GM21825 (cell line): ENCODE measurements around the gene TPBG.

Experiments
- ATAC-seq: cut with Tn5 transposase; IDR thresholded peaks from one replicate; pipeline ENCODE4 v1.9.1; 2021; ENCODE audit warnings: mild to moderate bottlenecking, moderate library complexity; ENCODE audit not compliant: unreplicated experiment

TPBG gene, protein sequence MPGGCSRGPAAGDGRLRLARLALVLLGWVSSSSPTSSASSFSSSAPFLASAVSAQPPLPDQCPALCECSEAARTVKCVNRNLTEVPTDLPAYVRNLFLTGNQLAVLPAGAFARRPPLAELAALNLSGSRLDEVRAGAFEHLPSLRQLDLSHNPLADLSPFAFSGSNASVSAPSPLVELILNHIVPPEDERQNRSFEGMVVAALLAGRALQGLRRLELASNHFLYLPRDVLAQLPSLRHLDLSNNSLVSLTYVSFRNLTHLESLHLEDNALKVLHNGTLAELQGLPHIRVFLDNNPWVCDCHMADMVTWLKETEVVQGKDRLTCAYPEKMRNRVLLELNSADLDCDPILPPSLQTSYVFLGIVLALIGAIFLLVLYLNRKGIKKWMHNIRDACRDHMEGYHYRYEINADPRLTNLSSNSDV

DNA sequence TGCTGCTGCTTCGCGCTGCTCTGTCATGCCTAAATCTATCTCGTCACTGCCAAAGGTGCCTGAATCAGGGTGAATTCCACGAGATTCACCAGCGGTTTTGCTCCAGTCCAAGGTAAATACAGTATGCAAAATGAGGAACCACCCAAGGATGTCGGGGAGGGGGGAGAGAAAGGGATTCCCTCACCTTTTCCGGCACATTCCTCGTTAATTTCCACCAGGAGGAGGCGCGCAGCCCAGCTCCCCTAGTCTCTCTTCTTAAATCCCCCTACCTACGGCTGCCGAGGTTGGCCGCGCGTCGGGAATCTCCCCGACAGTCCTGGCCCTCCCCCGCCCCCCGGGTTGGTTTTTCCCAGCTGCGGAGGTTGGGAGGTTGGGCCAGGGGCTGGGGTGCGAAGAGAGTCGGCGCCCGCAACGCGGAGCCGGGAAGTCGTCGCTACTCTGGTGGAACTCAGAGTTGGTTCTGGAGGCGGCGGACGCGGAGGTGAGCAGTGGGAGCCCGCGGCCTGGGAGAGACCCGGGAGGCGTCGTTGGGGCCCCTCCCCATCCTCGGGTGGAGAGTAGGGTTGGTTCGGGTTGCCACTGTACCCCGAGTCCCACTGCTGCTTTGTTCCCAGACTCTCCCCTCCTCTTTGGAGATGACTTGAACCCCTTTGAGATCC, at the start of gene TPBG:
TSS of gene TPBG (plus strand) at position 390 of the 659 bp plus-strand sequence. CDS start 1,145 bp downstream, outside the sequence.
- ATAC-seq: no peak

- ATAC-seq: no peak
These were observed 41.2 kb upstream of the TPBG start for GRCh38 chr6:82322386-82322785.

DNA sequence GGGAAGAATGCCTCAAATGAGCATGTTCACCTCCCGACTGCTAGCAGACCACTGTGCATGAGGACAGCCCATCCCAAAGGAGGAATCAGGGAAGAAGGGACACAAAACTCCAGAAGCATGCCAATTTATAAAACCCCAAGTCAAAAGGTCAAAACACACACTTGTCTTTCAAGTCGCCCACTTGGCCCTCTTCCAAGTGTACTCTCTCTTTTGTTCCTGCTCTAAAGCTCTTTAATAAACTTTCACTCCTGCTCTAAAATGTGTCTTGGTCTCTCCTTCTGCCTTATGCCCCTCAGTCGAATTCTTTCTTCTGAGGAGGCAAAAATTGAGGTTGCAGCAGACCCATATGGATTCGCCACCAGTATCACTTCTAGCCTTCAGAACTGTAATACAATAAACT, 33.9 kb upstream of the TPBG start:
- no peak for ATAC-seq

- ATAC-seq: no peak
These were observed 33.3 kb upstream of the TPBG start for GRCh38 chr6:82330171-82330804.

DNA sequence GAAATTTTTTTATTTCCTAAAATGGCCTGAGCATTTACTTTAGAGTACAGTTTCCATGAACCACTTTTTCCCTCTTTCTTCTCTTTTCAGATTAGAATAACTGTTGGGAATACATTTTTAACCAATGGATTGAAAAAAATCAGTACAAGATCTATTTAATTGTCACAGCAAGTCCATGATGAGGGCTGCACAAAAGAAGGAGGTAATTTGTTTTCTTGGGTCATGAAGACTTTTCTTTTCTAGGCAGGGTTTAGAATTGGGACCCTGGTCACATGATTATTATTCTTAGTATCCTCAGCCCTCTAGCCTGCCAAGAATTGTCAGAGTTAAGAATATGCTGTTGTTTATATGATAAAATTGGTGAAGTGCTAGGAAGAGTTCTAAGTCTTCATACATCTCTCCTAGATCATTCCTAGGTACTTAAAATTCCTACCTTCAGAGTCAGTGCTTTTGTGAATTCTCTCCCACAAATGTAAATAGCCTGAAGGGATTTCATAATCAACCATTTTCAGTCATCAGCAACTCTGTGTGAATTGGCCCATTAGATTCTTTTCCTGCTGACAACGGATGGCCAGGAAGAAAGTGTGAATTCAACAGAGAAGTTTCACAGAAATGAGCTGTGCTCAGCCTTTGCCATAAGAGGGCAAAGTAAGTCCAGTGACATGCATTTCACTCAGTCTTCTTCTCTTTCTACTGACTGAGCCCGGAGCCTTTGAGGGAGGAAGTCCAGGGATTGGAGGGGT, 32.4 kb upstream of the TPBG start:
- ATAC-seq: no peak

DNA sequence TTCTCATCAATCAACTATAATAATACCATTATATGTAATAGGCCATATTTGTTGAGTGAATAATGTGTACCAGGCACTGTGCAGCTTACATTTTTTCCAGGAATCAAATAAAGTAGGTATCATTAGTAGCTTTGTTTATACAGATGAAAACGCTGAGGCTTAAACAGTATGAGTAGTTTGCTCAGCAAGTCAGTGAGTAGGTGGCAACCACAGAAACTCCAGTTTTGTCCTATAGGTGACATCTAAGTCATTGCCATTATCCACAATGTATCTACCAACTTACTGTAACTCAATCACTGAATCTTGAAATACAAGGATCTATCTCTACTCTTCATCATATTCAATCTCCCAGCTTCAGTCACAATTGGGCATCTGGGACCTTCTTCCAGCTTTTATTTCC, 29.8 kb upstream of the TPBG start:
- ATAC-seq: no peak

DNA sequence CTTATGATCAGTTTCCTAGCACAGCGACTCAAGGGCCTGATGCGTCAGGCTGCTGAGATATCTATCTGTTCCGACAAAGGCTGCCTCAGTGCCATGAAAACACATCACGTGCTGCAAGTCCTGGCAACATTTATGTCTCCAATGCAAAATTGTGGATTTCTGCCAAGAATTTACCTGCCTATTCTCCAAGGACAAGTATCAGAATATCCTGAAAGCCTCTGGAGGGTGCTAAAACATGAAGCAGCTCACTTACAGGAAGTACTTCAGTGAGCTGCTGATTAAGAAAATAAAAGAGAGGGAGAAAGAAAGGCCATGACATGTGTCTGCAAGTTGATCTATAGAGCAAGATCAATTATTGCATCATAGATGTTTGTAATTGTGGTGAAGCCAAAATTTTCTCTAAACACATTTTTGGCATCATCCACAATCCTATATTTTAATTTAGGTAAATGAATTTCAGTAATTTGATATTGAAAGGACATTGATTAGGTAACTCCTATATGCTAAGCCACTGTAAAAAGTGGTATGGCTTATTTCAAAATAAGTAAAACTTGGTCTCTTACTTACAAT, 25.8 kb upstream of the TPBG start:
- ATAC-seq: no peak

- ATAC-seq: no peak
These were observed 15.5 kb upstream of the TPBG start for GRCh38 chr6:82348130-82348529.

DNA sequence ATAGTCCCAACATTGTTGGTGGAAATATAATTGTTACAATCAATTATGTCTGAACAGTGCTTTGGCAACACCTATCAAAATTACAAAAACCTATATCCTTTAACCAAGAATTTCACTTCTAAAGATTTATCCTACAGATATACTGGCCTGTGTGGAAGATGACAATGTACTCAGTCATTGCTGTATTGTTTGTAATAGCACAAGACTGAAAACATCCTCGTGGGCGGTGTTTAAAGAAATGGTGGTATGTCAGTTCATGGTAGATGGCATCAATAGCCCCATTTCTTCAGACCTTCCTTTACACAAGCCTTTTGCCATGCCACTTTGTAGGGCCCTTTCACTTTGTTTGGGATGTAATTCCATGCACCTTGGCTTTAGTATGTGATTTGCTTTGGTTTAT, 9.8 kb upstream of the TPBG start:
- ATAC-seq: no peak

DNA sequence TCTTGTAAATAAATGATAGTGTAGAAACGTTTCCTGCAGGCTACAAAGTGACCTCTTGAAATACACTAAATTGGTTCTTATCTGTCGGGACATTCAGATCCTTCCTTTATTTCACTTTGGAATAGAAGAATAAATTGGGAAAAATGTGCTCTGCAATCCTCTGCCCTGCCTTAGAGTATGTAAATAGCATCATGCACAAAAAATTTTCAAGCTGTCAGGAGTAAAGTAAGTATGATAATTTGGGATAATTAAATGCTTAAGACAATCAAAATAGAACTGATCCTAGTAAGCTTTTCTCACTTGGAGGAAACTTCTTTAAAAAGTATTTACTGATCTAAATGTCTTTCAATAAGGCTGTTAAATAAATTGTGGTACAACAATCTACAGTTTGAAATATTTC, 3.1 kb upstream of the TPBG start:
- ATAC-seq: no peak

GRCh38 chr6:82361631-82362030, 2.0 kb upstream of the TPBG start:
- no peak for ATAC-seq

GRCh38 chr6:82362144-82362543, 1.5 kb upstream of the TPBG start:
- no peak for ATAC-seq

DNA sequence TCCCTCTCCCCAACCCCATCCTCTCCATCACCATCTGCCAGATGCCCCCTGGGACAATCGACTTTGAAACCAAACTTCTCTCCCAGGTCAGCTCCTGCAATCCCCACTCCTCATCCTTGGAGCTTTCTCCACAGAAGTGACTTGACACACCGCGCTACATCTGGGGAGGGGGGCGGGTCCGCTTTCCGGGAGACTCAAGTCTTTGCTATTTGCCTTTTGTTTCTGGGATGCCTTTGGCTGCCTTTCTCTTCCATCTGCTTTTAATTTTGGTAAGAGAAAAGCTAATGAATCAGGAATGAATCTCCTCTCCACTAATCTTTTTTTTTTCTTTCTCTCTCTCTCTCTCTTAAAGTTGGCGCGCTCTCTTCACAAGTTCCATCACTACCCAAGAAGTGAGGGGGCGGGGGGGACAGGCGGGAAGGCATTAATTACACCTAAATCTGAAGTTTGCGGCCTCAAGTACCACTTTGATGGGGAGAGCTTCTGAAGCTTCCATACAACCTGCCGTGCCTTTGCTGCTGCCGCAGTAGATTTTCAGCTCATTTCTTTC, 664 bp upstream of the TPBG start:
- ATAC-seq: no peak

- ATAC-seq: no peak
These were observed 734 bp downstream of the TPBG start for GRCh38 chr6:82364087-82365015.

DNA sequence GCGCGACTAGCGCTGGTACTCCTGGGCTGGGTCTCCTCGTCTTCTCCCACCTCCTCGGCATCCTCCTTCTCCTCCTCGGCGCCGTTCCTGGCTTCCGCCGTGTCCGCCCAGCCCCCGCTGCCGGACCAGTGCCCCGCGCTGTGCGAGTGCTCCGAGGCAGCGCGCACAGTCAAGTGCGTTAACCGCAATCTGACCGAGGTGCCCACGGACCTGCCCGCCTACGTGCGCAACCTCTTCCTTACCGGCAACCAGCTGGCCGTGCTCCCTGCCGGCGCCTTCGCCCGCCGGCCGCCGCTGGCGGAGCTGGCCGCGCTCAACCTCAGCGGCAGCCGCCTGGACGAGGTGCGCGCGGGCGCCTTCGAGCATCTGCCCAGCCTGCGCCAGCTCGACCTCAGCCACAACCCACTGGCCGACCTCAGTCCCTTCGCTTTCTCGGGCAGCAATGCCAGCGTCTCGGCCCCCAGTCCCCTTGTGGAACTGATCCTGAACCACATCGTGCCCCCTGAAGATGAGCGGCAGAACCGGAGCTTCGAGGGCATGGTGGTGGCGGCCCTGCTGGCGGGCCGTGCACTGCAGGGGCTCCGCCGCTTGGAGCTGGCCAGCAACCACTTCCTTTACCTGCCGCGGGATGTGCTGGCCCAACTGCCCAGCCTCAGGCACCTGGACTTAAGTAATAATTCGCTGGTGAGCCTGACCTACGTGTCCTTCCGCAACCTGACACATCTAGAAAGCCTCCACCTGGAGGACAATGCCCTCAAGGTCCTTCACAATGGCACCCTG, 1.6 kb downstream of the TPBG start:
- ATAC-seq: no peak

GRCh38 chr6:82367704-82368103, 4.1 kb downstream of the TPBG start:
- no peak for ATAC-seq

GRCh38 chr6:82370788-82371187, 7.2 kb downstream of the TPBG start:
- ATAC-seq: no peak

GRCh38 chr6:82371799-82372546, 8.4 kb downstream of the TPBG start:
- no peak for ATAC-seq
